ENCODE data around the gene FZD7. TPM values are rescaled to one million over a fixed set of nuclear protein-coding genes. Genes with fewer than 3 reads are reported as not detected.

FZD7 gene
- total and polyA plus RNA-seq, 2 donors (not counting 1 experiment from before 2014, with no cell fraction given): 0.67 to 2.1 TPM

DNA sequence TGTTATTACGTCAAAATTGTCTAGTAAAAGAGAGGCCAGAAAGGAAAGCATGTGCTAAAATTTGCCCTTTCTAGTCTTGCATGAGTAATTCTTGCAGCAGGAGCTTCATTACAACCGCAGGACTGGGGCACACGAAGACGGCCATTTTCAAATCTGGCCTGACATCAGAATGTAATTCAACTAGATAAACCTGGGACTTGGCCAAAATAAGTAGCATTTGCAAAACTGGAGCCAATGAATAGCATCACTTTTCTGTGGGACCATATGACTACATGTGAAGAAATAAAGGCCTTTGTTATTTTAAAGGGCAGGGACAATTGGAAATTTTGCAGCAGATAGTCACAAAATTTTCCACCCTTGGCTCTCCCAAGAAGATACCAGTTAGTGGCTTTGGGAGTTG lies 3.0 kb upstream of the FZD7 start:
- Histone ChIP-seq H3K27me3 (replicated peaks in 1 of 4; ENCODE audit: control extremely low read depth in 1 of 4, control insufficient read depth in 3 of 4, insufficient read depth in 4 of 4, low read length in 3 of 4) (peaks cover 0 to 27% (median 13%) of the 10 kb centered on the region in 4 experiments), H3K79me2 (ENCODE audit: control insufficient read depth, insufficient read depth, low read length) (no peaks in the 10 kb centered on the region), H3K4me1 (ENCODE audit: control insufficient read depth in 2 of 2, insufficient read depth in 2 of 2, low read length in 2 of 2) (peaks cover 18 to 23% of the 10 kb centered on the region in 2 donors), H3K27ac (ENCODE audit: low read length in 2 of 2) (no peak overlapping the region), H4K20me1 (ENCODE audit: control insufficient read depth, insufficient read depth, low read length, poor library complexity, severe bottlenecking) (no peaks in the 10 kb centered on the region), H3K4me2 (replicated peaks; ENCODE audit: low read depth, low read length, poor library complexity, severe bottlenecking) (no peak overlapping the region), H3K36me3 (replicated peaks in 1 of 2; ENCODE audit: control extremely low read depth in 1 of 2, control insufficient read depth in 1 of 2, extremely low read depth in 1 of 2, insufficient read depth in 2 of 2, low read length in 1 of 2) (no peaks in the 10 kb centered on the region), H2AFZ (ENCODE audit: insufficient read depth, low read depth, low read length, poor library complexity, severe bottlenecking) (no peak overlapping the region), H3K9me3 (ENCODE audit: control extremely low read depth in 1 of 3, control insufficient read depth in 2 of 3, insufficient read depth in 1 of 3, low read length in 2 of 3) (peaks cover 0 to 7% (median 0%) of the 10 kb centered on the region in 3 donors), H3K4me3 (ENCODE audit: control extremely low read depth in 1 of 5, extremely low read depth in 1 of 5, insufficient read depth in 1 of 5, low read depth in 2 of 5, low read length in 4 of 5) (no peak overlapping the region), H3K9ac (ENCODE audit: low read length) (no peak overlapping the region)
- CTCF ChIA-PET: no interaction called here
- Mint-ChIP-seq H3K4me1 (peaks cover 13% of the 10 kb centered on the region), H3K27ac (no peak overlapping the region), H3K27me3 (peaks cover 33% of the 10 kb centered on the region), H3K9me3 (ENCODE audit: insufficient read depth) (no peaks in the 10 kb centered on the region), H3K4me3 (no peak overlapping the region)
- DNase-seq: no peak
- TF ChIP-seq EZH2 (IDR thresholded peaks at IDR 0.05; ENCODE audit: borderline replicate concordance, insufficient read depth, low read depth, low read length, poor library complexity, severe bottlenecking): no peak
- TF ChIP-seq, protein P1, sequence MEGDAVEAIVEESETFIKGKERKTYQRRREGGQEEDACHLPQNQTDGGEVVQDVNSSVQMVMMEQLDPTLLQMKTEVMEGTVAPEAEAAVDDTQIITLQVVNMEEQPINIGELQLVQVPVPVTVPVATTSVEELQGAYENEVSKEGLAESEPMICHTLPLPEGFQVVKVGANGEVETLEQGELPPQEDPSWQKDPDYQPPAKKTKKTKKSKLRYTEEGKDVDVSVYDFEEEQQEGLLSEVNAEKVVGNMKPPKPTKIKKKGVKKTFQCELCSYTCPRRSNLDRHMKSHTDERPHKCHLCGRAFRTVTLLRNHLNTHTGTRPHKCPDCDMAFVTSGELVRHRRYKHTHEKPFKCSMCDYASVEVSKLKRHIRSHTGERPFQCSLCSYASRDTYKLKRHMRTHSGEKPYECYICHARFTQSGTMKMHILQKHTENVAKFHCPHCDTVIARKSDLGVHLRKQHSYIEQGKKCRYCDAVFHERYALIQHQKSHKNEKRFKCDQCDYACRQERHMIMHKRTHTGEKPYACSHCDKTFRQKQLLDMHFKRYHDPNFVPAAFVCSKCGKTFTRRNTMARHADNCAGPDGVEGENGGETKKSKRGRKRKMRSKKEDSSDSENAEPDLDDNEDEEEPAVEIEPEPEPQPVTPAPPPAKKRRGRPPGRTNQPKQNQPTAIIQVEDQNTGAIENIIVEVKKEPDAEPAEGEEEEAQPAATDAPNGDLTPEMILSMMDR (IDR thresholded peaks at IDR 0.05): no peak
- POLR2A ChIA-PET: no interaction called here
- intact Hi-C loops (cut with micrococcal nuclease): loop anchor here (5.0 to 10.0 kb wide), 6 partner anchors 204 to 1218 kb away; partner anchors contain the start of genes BMPR2, BZW1, CARF and STRADB
- ATAC-seq (ENCODE audit: low read depth): no peak
- 94% methylated on average over 4 of the region's 4 CpGs for WGBS (ENCODE audit: insufficient coverage)

DNA sequence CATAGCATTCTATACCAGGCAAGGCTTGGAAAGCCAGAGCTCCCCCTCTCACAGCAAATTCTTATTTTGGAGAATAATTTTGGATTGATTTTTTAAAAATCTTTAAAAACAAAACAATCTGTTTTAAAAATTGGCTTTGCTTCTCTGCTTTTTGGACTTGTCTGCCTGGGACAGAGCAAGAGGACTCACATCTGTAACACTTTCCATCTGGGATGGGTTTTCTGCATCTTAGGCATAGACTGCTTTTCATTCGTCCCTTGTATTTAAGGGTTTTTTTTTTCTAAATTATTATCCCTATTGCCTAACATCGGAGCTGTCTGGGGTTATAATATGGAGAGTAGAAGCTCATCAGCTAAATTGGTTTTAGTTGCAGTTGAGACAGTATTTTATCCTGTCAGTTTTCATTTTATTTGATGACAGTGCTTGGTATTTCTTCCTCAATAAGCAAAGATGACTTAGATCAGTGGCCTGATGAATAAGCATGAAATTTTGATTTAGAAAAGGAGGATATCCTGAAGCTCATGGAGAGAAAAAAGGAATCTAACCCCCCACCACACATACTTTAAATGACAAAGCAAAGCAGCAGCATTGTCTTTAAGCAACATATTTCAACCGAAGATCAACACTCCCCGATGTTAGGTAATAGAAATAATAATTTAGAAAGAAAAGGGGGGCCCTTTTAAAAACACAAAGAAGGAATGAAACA lies 2.3 kb upstream of the FZD7 start:
- no peak overlapping the region for H3K27ac Mint-ChIP-seq
- POLR2A ChIA-PET: interaction anchor here (0.6 kb wide), 1 partner anchor 72 kb away, joined by 4 read pairs; no protein-coding TSS in a partner anchor

More for the DNA sequence above, 2.3 kb upstream of the FZD7 start:
- Mint-ChIP-seq H3K4me3 (peak overlapping the region; percentile 91), H3K27me3 (peaks cover 27% of the 10 kb centered on the region), H3K4me1 (peaks cover 13% of the 10 kb centered on the region), H3K9me3 (ENCODE audit: insufficient read depth) (no peaks in the 10 kb centered on the region)
- Histone ChIP-seq H2AFZ (ENCODE audit: insufficient read depth, low read depth, low read length, poor library complexity, severe bottlenecking) (no peak overlapping the region), H3K36me3 (replicated peaks in 1 of 2; ENCODE audit: control extremely low read depth in 1 of 2, control insufficient read depth in 1 of 2, extremely low read depth in 1 of 2, insufficient read depth in 2 of 2, low read length in 1 of 2) (no peaks in the 10 kb centered on the region), H3K79me2 (ENCODE audit: control insufficient read depth, insufficient read depth, low read length) (no peaks in the 10 kb centered on the region), H4K20me1 (ENCODE audit: control insufficient read depth, insufficient read depth, low read length, poor library complexity, severe bottlenecking) (no peaks in the 10 kb centered on the region), H3K4me3 (ENCODE audit: control extremely low read depth in 1 of 5, extremely low read depth in 1 of 5, insufficient read depth in 1 of 5, low read depth in 2 of 5, low read length in 4 of 5) (no peak overlapping the region), H3K9me3 (ENCODE audit: control extremely low read depth in 1 of 3, control insufficient read depth in 2 of 3, insufficient read depth in 1 of 3, low read length in 2 of 3) (peaks cover 0 to 11% (median 0%) of the 10 kb centered on the region in 3 donors), H3K27ac (ENCODE audit: low read length in 2 of 2) (no peak overlapping the region), H3K27me3 (replicated peaks in 1 of 4; ENCODE audit: control extremely low read depth in 1 of 4, control insufficient read depth in 3 of 4, insufficient read depth in 4 of 4, low read length in 3 of 4) (peaks cover 0 to 34% (median 18%) of the 10 kb centered on the region in 4 experiments), H3K4me1 (ENCODE audit: control insufficient read depth in 2 of 2, insufficient read depth in 2 of 2, low read length in 2 of 2) (peaks cover 20 to 25% of the 10 kb centered on the region in 2 donors), H3K4me2 (replicated peaks; ENCODE audit: low read depth, low read length, poor library complexity, severe bottlenecking) (no peak overlapping the region), H3K9ac (ENCODE audit: low read length) (no peak overlapping the region)
- WGBS (ENCODE audit: insufficient coverage): no CpG with 5 or more reads among the region's 4 CpGs
- CTCF ChIA-PET: no interaction called here
- DNase-seq (no peak), ATAC-seq (ENCODE audit: low read depth) (no peak)
- intact Hi-C loops (cut with micrococcal nuclease): loop anchor here (5.0 to 10.0 kb wide), 6 partner anchors 203 to 1219 kb away; partner anchors contain the start of genes BMPR2, BZW1, CARF and STRADB
- no peak for TF ChIP-seq EZH2 (IDR thresholded peaks at IDR 0.05; ENCODE audit: borderline replicate concordance, insufficient read depth, low read depth, low read length, poor library complexity, severe bottlenecking)
- TF ChIP-seq, protein P1 (IDR thresholded peaks at IDR 0.05): no peak

Measured in B cell (primary cell).